Central memory CD8-positive, alpha-beta T cell (primary cell): ENCODE results near the gene TTC33.
"Not testable (repeated sequence)": the region's sequence is repeated elsewhere in the genome, so short reads cannot be mapped to it uniquely, and the experiment has no call there.

ENCODE experiments used
- ATAC-seq: fragments of 150-1000 bp; cut with Tn5 transposase; replicated peaks from 2 replicates; pipeline ENCODE4 v1.10.0; 2022; ENCODE audit warnings: mild to moderate bottlenecking, moderate FRiP score, moderate number of reproducible peaks; ENCODE audit not compliant: poor library complexity, severe bottlenecking; ENCODE audit errors: extremely low read depth
- DNase-seq, 2 donors: peaks; one replicate each; pipeline ENCODE4 v3.0.0; 2021; ENCODE audit warnings: low spot score in 2 of 2
- H3K27ac Mint-ChIP-seq: one replicate; pipeline ENCODE4 v1.8.0; 2022; ENCODE audit warnings: low read depth, mild to moderate bottlenecking, moderate library complexity, mixed read lengths
- H3K27me3 Mint-ChIP-seq: one replicate; pipeline ENCODE4 v1.8.0; 2022; ENCODE audit warnings: mixed read lengths
- H3K36me3 Mint-ChIP-seq: one replicate; pipeline ENCODE4 v1.8.0; 2022; ENCODE audit warnings: mild to moderate bottlenecking, moderate library complexity, mixed read lengths; ENCODE audit not compliant: insufficient read depth
- H3K4me1 Mint-ChIP-seq: one replicate; pipeline ENCODE4 v1.8.0; 2022; ENCODE audit warnings: mixed read lengths
- H3K4me3 Mint-ChIP-seq: one replicate; pipeline ENCODE4 v1.8.0; 2022; ENCODE audit warnings: mild to moderate bottlenecking, moderate library complexity, mixed read lengths
- H3K9me3 Mint-ChIP-seq: one replicate; pipeline ENCODE4 v1.8.0; 2022; ENCODE audit warnings: mixed read lengths

TTC33 gene

DNA sequence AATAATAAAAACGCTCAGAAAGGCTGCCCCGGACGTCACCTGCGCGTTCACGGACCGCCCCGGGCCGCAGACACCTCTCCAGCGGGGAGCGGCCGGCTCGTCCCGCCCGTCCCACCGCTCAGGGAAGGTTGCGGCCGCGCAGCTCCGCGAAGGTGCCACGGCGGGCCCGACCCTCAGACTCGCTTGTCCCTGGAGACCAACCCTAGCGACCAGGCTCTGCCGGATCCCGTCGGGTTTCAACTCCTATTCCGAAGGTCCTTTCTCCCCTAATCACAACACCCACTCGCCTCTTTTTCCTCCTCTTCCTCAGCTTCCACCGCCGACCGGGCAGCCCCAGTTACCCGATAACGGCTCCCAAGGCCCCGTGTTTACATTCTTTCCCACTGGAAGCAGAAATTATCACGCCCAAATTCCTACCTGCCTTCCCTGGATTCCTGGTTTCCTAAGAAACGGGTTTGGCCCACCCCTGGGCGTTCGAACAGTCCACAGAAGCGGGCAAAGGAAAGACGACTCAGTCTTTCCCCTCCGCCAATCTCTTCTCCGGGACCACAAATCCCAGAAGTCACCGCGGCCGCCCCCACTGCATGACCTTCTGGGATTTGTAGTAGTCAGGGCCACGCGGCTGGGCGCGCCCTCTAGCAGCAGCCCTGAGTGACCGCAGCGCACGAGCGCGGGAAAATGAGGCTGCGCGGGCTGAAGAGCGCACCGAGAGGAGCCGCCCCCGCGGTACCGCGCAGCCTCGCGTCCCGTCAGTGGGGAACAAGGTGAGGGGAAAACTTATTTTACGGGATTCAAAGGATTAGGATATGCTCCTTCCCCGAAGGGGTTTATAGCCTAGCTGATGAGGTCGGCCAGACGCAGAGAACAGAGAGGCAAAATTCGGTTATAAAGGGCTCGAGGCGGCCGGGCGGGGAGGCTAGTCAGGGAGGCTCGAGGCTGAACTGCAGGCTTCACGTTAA is at the start of gene TTC33:
TSS of gene TTC33 (minus strand) at position 555 of the 959 bp plus-strand sequence. CDS start 8,943 bp downstream, outside the sequence.
- peaks cover 10% of the 10 kb centered on the region for H3K36me3 Mint-ChIP-seq
- no peaks in the 10 kb centered on the region for H3K27me3 Mint-ChIP-seq
- ATAC-seq (peak; percentile 82), DNase-seq (peak; percentile 83 to 86)
- no peak within 1 kb of the TSS for H3K27ac Mint-ChIP-seq
- H3K9me3 Mint-ChIP-seq = no peaks in the 10 kb centered on the region
- peaks cover 21% of the 10 kb centered on the region for H3K4me1 Mint-ChIP-seq
- H3K4me3 Mint-ChIP-seq = no peak within 1 kb of the TSS

DNA sequence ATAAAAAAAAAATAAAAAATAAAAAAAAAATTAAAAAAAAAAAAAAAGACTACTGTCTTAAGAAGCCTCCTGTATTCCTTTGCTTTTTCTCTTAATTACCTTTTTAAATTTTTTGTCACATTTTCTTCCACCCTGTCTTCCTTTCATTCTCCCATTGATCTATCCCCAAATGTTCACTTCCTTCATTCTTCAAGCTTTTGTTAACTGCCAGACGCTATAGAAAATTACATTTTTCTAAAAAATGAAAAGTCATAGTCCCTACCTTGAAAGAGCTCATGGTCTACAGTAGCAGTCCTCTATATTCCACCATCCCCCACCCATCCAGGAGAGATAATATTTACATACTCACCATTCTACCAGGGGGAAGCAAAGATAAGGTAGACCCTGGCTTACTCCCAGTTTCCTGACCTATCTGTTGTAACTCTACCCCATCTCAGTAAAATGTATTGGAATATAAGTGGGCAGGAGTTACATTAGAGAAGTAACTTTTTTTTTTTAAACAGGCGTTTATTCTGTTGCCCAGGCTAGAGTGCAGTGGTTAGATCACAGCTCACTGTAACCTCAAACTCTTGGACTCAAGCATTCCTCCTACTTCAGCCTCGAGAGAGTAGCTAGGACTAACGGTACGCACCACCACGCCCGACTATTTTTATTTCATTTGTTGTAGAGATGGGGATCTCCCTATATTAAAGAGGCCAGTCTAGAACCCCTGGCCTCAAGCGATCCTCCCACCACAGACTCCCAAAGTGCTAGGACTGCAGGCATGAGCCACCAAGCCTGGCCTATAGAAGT is 46.2 kb upstream of the TTC33 start:
- DNase-seq (no peak), ATAC-seq (no peak)
- Mint-ChIP-seq H3K27me3 (no peaks in the 10 kb centered on the region), H3K27ac (no peak overlapping the region), H3K4me1 (peaks cover 8% of the 10 kb centered on the region), H3K4me3 (no peak overlapping the region), H3K36me3 (peaks cover 2% of the 10 kb centered on the region), H3K9me3 (no peaks in the 10 kb centered on the region)

DNA sequence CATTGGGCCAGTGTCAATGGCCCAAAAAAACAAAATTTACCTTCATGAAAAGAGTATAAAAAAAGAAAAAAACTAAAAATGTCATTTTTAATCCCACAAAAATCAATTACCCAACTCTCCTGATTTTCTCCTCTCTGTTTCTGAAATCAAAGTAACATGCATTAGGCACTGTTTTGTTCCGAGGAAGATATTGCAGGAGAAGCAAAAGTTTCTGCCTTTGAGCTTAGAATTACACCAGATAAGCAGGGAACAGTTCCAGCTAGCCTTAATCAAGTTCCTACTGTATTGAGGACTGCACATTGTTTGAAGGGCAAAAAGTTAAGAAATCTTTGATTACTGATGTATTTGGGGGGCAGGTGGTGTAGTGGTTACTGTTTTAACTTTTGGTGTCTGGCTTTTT is 43.5 kb upstream of the TTC33 start:
- no peak for DNase-seq

GRCh38 chr5:40798801-40799210 is 43.0 kb upstream of the TTC33 start:
- DNase-seq (no peak), ATAC-seq (no peak)
- H3K36me3 Mint-ChIP-seq = peaks cover 7% of the 10 kb centered on the region
- H3K27me3 Mint-ChIP-seq = no peaks in the 10 kb centered on the region
- H3K4me1 Mint-ChIP-seq = peaks cover 22% of the 10 kb centered on the region
- H3K4me3 Mint-ChIP-seq = peak overlapping the region; percentile 91
- H3K9me3 Mint-ChIP-seq = no peaks in the 10 kb centered on the region
- H3K27ac Mint-ChIP-seq = peak overlapping the region; percentile 82

More for the DNA sequence above, 43.5 kb upstream of the TTC33 start:
- H3K9me3 Mint-ChIP-seq = no peaks in the 10 kb centered on the region
- H3K27ac Mint-ChIP-seq = peak overlapping the region; percentile 82
- no peaks in the 10 kb centered on the region for H3K27me3 Mint-ChIP-seq
- H3K36me3 Mint-ChIP-seq = peaks cover 7% of the 10 kb centered on the region
- peaks cover 17% of the 10 kb centered on the region for H3K4me1 Mint-ChIP-seq
- no peak for ATAC-seq
- H3K4me3 Mint-ChIP-seq = peak overlapping the region; percentile 91

- Mint-ChIP-seq H3K4me3 (peak within 1 kb of the TSS; percentile 91), H3K9me3 (no peaks in the 10 kb centered on the region), H3K27me3 (no peaks in the 10 kb centered on the region), H3K36me3 (peaks cover 7% of the 10 kb centered on the region), H3K27ac (peak within 1 kb of the TSS; percentile 82), H3K4me1 (peaks cover 28% of the 10 kb centered on the region)
- ATAC-seq (peak; percentile 93), DNase-seq (peak; percentile 81 to 84)
Measured at GRCh38 chr5:40798012-40798800, 42.4 kb upstream of the TTC33 start, which contains the start of gene PRKAA1. PRKAA1 (minus strand) TSS chr5:40798374; CDS start chr5:40798189, 185 bp downstream.

- Mint-ChIP-seq H3K27me3 (no peaks in the 10 kb centered on the region), H3K9me3 (no peaks in the 10 kb centered on the region), H3K4me1 (peaks cover 30% of the 10 kb centered on the region), H3K36me3 (peaks cover 9% of the 10 kb centered on the region), H3K4me3 (peak overlapping the region; percentile 91), H3K27ac (peak overlapping the region; percentile 82)
- peak; percentile 60 for DNase-seq
- peak; percentile 48 for ATAC-seq
Measured at GRCh38 chr5:40797273-40798011, 41.7 kb upstream of the TTC33 start.

- Mint-ChIP-seq H3K36me3 (peaks cover 9% of the 10 kb centered on the region), H3K4me3 (peak overlapping the region; percentile 91)
Measured at GRCh38 chr5:40796487-40796889, 40.7 kb upstream of the TTC33 start.

DNA sequence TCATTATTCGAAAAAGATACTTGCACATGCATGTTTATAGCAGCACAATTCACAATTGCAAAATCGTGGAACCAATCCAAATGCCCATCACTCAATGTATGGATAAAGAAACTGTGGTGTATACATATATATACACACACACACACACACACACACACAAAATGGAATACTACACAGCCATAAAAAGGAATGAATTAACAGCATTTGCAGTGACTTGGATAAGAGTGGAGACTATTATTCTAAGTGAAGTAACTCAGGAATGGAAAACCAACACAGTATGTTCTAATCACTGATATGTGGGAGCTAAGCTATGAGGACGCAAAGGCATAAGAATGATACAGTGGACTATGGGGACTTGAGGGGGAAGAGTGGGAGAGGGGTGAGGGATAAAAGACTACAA is 39.1 kb upstream of the TTC33 start:
- H3K4me1 Mint-ChIP-seq = peaks cover 45% of the 10 kb centered on the region
- not testable (repeated sequence) for ATAC-seq, H3K4me3 Mint-ChIP-seq, H3K27me3 Mint-ChIP-seq, H3K9me3 Mint-ChIP-seq, DNase-seq, H3K27ac Mint-ChIP-seq
- peaks cover 10% of the 10 kb centered on the region for H3K36me3 Mint-ChIP-seq

More at GRCh38 chr5:40796487-40796889, 40.7 kb upstream of the TTC33 start:
- DNase-seq (no peak), ATAC-seq (no peak)
- H3K27me3 Mint-ChIP-seq = no peaks in the 10 kb centered on the region
- no peaks in the 10 kb centered on the region for H3K9me3 Mint-ChIP-seq
- H3K27ac Mint-ChIP-seq = no peak overlapping the region
- peaks cover 31% of the 10 kb centered on the region for H3K4me1 Mint-ChIP-seq

DNA sequence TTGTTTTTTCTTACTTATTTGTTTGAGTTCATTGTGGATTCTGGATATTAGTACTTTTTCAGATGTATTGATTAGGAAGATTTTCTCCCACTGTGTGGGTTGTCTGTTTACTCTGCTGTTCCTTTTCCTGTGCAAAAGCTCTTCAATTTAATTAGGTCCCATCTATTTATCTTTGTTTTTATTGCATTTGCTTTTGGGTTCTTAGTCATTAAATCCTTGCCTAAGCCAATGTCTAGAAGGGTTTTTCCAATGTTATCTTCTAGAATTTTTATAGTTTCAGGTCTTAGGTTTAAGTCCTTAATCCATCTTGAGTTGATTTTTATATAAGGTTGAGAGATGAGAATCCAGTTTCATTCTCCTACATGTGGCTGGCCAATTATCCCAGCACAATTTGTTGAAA is 38.6 kb upstream of the TTC33 start:
- peaks cover 10% of the 10 kb centered on the region for H3K36me3 Mint-ChIP-seq
- not testable (repeated sequence) for H3K27ac Mint-ChIP-seq, DNase-seq, ATAC-seq, H3K4me3 Mint-ChIP-seq, H3K27me3 Mint-ChIP-seq, H3K9me3 Mint-ChIP-seq
- H3K4me1 Mint-ChIP-seq = peaks cover 51% of the 10 kb centered on the region

DNA sequence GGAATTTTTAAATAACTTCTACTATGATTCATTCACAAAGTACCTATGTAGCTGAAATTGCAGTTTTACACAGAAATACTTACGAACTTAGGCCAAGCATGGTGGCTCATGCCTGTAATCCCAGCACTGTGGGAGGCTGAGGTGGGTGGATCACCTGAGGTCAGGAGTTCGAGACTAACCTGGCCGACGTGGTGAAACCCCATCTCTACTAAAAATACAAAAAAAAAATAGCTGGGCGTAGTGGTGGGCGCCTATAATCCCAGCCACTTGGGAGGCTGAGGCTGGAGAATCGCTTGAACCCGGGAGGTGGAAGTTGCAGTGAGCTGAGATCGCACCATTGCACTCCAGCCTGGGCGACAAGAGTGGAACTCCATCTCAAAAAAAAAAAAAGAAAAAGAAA is 36.9 kb upstream of the TTC33 start:
- H3K4me3 Mint-ChIP-seq, ATAC-seq, DNase-seq, H3K9me3 Mint-ChIP-seq, H3K27me3 Mint-ChIP-seq, H3K27ac Mint-ChIP-seq: not testable (repeated sequence)
- Mint-ChIP-seq H3K4me1 (peaks cover 53% of the 10 kb centered on the region), H3K36me3 (peaks cover 12% of the 10 kb centered on the region)

DNA sequence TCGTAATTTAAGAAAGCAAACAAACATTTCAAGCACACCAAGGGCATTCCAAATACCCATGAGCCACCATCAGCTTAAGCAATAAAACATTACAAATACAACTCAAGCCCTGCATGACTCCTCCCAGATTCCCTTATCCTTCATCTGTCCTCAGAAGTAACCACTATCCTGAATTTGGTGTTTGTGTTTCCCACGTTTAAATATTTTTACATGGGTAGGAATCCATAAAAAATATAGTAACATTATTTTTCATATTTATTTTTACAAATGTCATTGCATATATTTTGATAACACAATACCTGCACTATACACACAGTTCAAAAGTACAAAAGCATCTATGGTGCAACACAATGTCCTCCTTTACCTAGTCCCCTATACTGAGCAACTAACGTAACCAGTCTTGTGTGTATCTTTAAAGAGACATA is 36.0 kb upstream of the TTC33 start:
- no peak for ATAC-seq
- no peak for DNase-seq
- Mint-ChIP-seq H3K36me3 (peaks cover 12% of the 10 kb centered on the region), H3K4me1 (peaks cover 58% of the 10 kb centered on the region), H3K27me3 (no peaks in the 10 kb centered on the region), H3K9me3 (no peaks in the 10 kb centered on the region), H3K4me3 (no peak overlapping the region), H3K27ac (no peak overlapping the region)
